IMR-90 (cell line): ENCODE results near the gene TPSAB1. TPM values are rescaled to one million over a fixed set of nuclear protein-coding genes. Genes with fewer than 3 reads are reported as not detected.

ENCODE experiments used
- ATAC-seq: fragments of 200-7000 bp; cut with Tn5 transposase; 2 replicates; pipeline ENCODE4 v1.9.1; 2020; ENCODE audit warnings: low read depth, mild to moderate bottlenecking, moderate library complexity
- BruUV-seq: library from RNA; stranded (reverse); fragments of 400-500 nt; replicated peaks from 2 replicates; lab custom pipeline; 2021; lab: Mats Ljungman, UMichigan
- CTCF ChIA-PET: fragments of 300-600 bp; formaldehyde crosslinking; extraction: SDS; loops from one replicate; lab custom pipeline; 2021; ENCODE audit warnings: antibody characterized with exemption; lab: Yijun Ruan, JAX
- POLR2A ChIA-PET: fragments of 300-600 bp; sonication (Branson Sonifier 250); formaldehyde crosslinking; loops from one replicate; lab custom pipeline; 2022; ENCODE audit warnings: antibody characterized with exemption; ENCODE audit not compliant: unreplicated experiment; lab: Charles Lee
- DNase-seq: peaks from one replicate; pipeline ENCODE4 v3.0.0; 2013
- H2AFZ ChIP-seq: replicated peaks from 2 replicates; pipeline ENCODE3; 2013; ENCODE audit warnings: low read length, mild to moderate bottlenecking; ENCODE audit not compliant: poor library complexity
- H2AK5ac ChIP-seq: 2 replicates; pipeline ENCODE4 v1.6.1; 2013; ENCODE audit warnings: low read depth, low read length, inconsistent platforms
- H2AK9ac ChIP-seq: replicated peaks from 2 replicates; pipeline ENCODE3; 2013; ENCODE audit warnings: mild to moderate bottlenecking, low read depth, low read length, moderate library complexity; ENCODE audit not compliant: poor library complexity
- H2BK120ac ChIP-seq: 2 replicates; pipeline ENCODE4 v1.6.1; 2013; ENCODE audit warnings: low read depth, low read length, inconsistent platforms
- H2BK15ac ChIP-seq: 3 replicates; pipeline ENCODE4 v1.6.1; 2013; ENCODE audit warnings: low read depth, low read length, inconsistent platforms
- H2BK20ac ChIP-seq: 2 replicates; pipeline ENCODE4 v1.6.1; 2013; ENCODE audit warnings: low read depth, mild to moderate bottlenecking, inconsistent platforms, low read length, moderate library complexity
- H2BK5ac ChIP-seq: 2 replicates; pipeline ENCODE4 v1.6.1; 2013; ENCODE audit warnings: mild to moderate bottlenecking, low read depth, low read length, inconsistent platforms; ENCODE audit not compliant: poor library complexity, severe bottlenecking
- H3K14ac ChIP-seq: replicated peaks from 2 replicates; pipeline ENCODE4 v1.6.1; 2013; ENCODE audit warnings: low read depth, low read length, inconsistent platforms
- H3K18ac ChIP-seq: 2 replicates; pipeline ENCODE4 v1.6.1; 2013; ENCODE audit warnings: low read depth, low read length, control low read depth
- H3K23ac ChIP-seq: 2 replicates; pipeline ENCODE4 v1.6.1; 2013; ENCODE audit warnings: low read depth, low read length, inconsistent platforms
- H3K27ac ChIP-seq: 2 replicates; pipeline ENCODE4 v1.5.1; 2013; ENCODE audit warnings: mild to moderate bottlenecking, control low read depth, low read length; ENCODE audit not compliant: insufficient read depth
- H3K27me3 ChIP-seq: 2 replicates; pipeline ENCODE4 v1.6.1; 2013; ENCODE audit warnings: low read length; ENCODE audit not compliant: control insufficient read depth, insufficient read depth
- H3K36me3 ChIP-seq: 2 replicates; pipeline ENCODE4 v1.6.1; 2013; ENCODE audit warnings: low read length, mixed read lengths; ENCODE audit not compliant: control insufficient read depth, insufficient read depth
- H3K4ac ChIP-seq: 2 replicates; pipeline ENCODE4 v1.6.1; 2013; ENCODE audit warnings: low read depth, low read length, inconsistent platforms
- H3K4me1 ChIP-seq: 2 replicates; pipeline ENCODE4 v1.6.1; 2013; ENCODE audit warnings: low read length, mixed read lengths; ENCODE audit not compliant: control insufficient read depth, insufficient read depth
- H3K4me2 ChIP-seq: 2 replicates; pipeline ENCODE4 v1.6.1; 2013; ENCODE audit warnings: low read depth, mild to moderate bottlenecking, control low read depth, low read length, moderate library complexity
- H3K4me3 ChIP-seq: 2 replicates; pipeline ENCODE4 v1.5.1; 2013; ENCODE audit warnings: low read depth, mild to moderate bottlenecking, control low read depth, low read length, moderate library complexity; ENCODE audit not compliant: insufficient read depth
- H3K56ac ChIP-seq: 2 replicates; pipeline ENCODE4 v1.6.1; 2013; ENCODE audit warnings: low read length, inconsistent platforms; ENCODE audit not compliant: insufficient read depth; ENCODE audit errors: extremely low read depth
- H3K79me1 ChIP-seq, 2 experiments: 2 replicates each; pipeline ENCODE4 v1.6.1; 2013; ENCODE audit warnings: low read length in 2 of 2, inconsistent platforms in 1 of 2, low read depth in 1 of 2
- H3K9ac ChIP-seq: 2 replicates; pipeline ENCODE4 v1.6.1; 2013; ENCODE audit warnings: low read depth, low read length, control low read depth
- H3K9me1 ChIP-seq: 2 replicates; pipeline ENCODE4 v1.6.1; 2013; ENCODE audit warnings: low read length, inconsistent platforms; ENCODE audit not compliant: insufficient read depth
- H3K9me3 ChIP-seq: 2 replicates; pipeline ENCODE4 v1.6.1; 2013; ENCODE audit warnings: low read length; ENCODE audit not compliant: control insufficient read depth, insufficient read depth
- H4K20me1 ChIP-seq: 2 replicates; pipeline ENCODE4 v1.6.1; 2013; ENCODE audit warnings: low read length, inconsistent platforms; ENCODE audit not compliant: insufficient read depth
- H4K5ac ChIP-seq: 2 replicates; pipeline ENCODE4 v1.6.1; 2013; ENCODE audit warnings: mild to moderate bottlenecking, low read depth, low read length, control low read depth
- H4K8ac ChIP-seq, 2 experiments: 2 replicates each; pipeline ENCODE4 v1.6.1; 2013; ENCODE audit warnings: low read depth in 2 of 2, low read length in 2 of 2, control low read depth in 1 of 2, inconsistent platforms in 1 of 2
- H4K91ac ChIP-seq: 2 replicates; pipeline ENCODE4 v1.6.1; 2013; ENCODE audit warnings: low read depth, low read length, inconsistent platforms; ENCODE audit not compliant: insufficient read depth
- BHLHE40 ChIP-seq: fragments of 150-350 bp; IDR thresholded peaks from 2 replicates; pipeline ENCODE4 v1.6.1; 2016; ENCODE audit warnings: mild to moderate bottlenecking, low read depth, low read length
- CTCF ChIP-seq: conservative IDR thresholded peaks from 2 replicates; pipeline ENCODE4 v1.5.1; 2012; ENCODE audit warnings: mild to moderate bottlenecking, low read depth, low read length, improper control_type of control experiment
- ELK1 ChIP-seq: fragments of 150-350 bp; IDR thresholded peaks from 2 replicates; pipeline ENCODE4 v1.6.1; 2016; ENCODE audit warnings: low read depth, mild to moderate bottlenecking, low read length, moderate library complexity, borderline replicate concordance
- FOS ChIP-seq: fragments of 150-350 bp; IDR thresholded peaks from 2 replicates; pipeline ENCODE4 v1.6.1; 2016; ENCODE audit warnings: low read depth, low read length
- MAZ ChIP-seq: IDR thresholded peaks from 2 replicates; pipeline ENCODE4 v1.6.1; 2012; ENCODE audit warnings: low read depth, mild to moderate bottlenecking, low read length, improper control_type of control experiment, moderate library complexity, borderline replicate concordance
- MXI1 ChIP-seq: IDR thresholded peaks from 2 replicates; pipeline ENCODE4 v1.6.1; 2012; ENCODE audit warnings: low read depth, mild to moderate bottlenecking, low read length, moderate library complexity, borderline replicate concordance
- NFE2L2 ChIP-seq: fragments of 150-350 bp; IDR thresholded peaks from 2 replicates; pipeline ENCODE4 v1.6.1; 2016; ENCODE audit warnings: low read depth, mild to moderate bottlenecking, low read length
- POLR2A ChIP-seq: IDR thresholded peaks from 2 replicates; pipeline ENCODE4 v1.6.1; 2012; ENCODE audit warnings: mild to moderate bottlenecking, low read depth, low read length
- RAD21 ChIP-seq: IDR thresholded peaks from 2 replicates; pipeline ENCODE4 v1.6.1; 2012; ENCODE audit warnings: low read length, improper control_type of control experiment
- RCOR1 ChIP-seq: IDR thresholded peaks from 2 replicates; pipeline ENCODE4 v1.6.1; 2012; ENCODE audit warnings: mild to moderate bottlenecking, low read length, improper control_type of control experiment; ENCODE audit not compliant: insufficient replicate concordance
- SMC3 ChIP-seq: fragments of 150-350 bp; IDR thresholded peaks from 2 replicates; pipeline ENCODE4 v1.6.1; 2016; ENCODE audit warnings: low read depth, mild to moderate bottlenecking, antibody characterized with exemption, low read length, moderate library complexity
- USF2 ChIP-seq: fragments of 150-350 bp; IDR thresholded peaks from 2 replicates; pipeline ENCODE4 v1.6.1; 2017; ENCODE audit warnings: mild to moderate bottlenecking, antibody characterized with exemption, low read length, low read depth
- WGBS, 2 experiments: methylation state at CpG; one replicate each; pipeline versions ENCODE4 v1.1.5 to v1.1.7; 2013; ENCODE audit warnings: missing lambda C conversion rate in 2 of 2; ENCODE audit not compliant: insufficient read length in 1 of 2; ENCODE audit errors: extremely low coverage in 2 of 2; 5-methylcytosine and 5-hydroxymethylcytosine counted together
- dilution Hi-C: fragments of 300-500 bp; cut with HindIII; formaldehyde crosslinking; loops from one replicate; pipeline ENCODE4 v1.14.3; 2018; ENCODE audit warnings: low sequenced_read_pairs; ENCODE audit not compliant: unreplicated experiment
- in situ Hi-C: fragments of 300-500 bp; cut with MboI; formaldehyde crosslinking; loops from 3 replicates; pipeline ENCODE4 v1.14.3; 2019; ENCODE audit warnings: low sequenced_read_pairs, inconsistent platforms, mixed read lengths
- intact Hi-C: fragments of 100-400 bp; cut with micrococcal nuclease; formaldehyde crosslinking; loops from 2 replicates; pipeline ENCODE4 v1.10.0; 2022
- polyA plus RNA-seq, 3 experiments: library from polyadenylated mRNA; depleted of rRNA; stranded (reverse); fragments of >200 nt; gene quantifications; 2 replicates each; pipeline ENCODE4 v1.2.3, GENCODE V29; 2012; ENCODE audit warnings: low replicate concordance in 1 of 3
- total RNA-seq: library from RNA; depleted of rRNA; stranded (reverse); fragments of >200 nt; gene quantifications from 2 replicates; pipeline ENCODE4 v1.2.3, GENCODE V29; 2012

The TPSAB1 gene
- total and polyA plus RNA-seq, 2 of the 4 experiments (the other 2 are of a cell fraction): not detected

DNA sequence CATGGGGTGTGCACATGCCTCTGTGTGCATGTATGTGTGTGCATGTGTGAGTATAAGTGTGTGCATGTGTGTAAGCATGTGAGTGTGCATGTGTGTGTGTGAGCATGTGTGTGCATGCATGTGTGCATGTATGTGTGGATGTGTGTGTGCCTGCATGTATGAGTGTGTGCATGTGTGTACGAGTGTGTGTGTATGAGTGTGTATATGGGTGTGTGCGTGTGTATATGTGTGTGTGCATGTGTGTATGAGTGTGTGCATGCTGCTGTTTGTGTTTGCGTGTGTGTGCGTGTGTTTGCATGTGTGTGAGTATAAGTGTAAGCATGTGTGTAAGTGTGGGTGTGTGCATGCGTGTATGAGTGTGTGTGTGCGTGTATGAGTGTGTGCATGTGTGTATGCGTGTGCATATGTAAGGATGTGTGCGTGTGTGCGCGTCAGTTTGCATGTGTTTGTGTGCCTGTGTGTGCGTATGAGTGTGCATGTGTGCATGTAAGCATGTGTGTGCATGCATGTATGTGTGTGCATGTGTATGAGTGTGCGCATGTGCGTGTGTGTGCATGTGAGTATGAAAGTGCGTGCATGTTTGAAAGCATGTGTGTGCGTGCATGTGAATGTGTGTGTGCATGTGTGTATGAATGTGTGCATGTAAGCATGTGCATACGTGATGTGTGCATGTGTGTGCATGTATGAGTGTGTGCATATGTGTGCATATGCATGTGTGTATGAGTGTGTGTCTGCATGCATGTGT lies 24.0 kb downstream of the TPSAB1 start:
- TF ChIP-seq MXI1: no peak
- no peak for TF ChIP-seq CTCF
- no peak for TF ChIP-seq SMC3
- TF ChIP-seq ELK1: no peak
- no peak for TF ChIP-seq RCOR1
- no peak for TF ChIP-seq BHLHE40
- TF ChIP-seq POLR2A: no peak
- TF ChIP-seq RAD21: no peak
- TF ChIP-seq NFE2L2: no peak
- TF ChIP-seq USF2: no peak
- TF ChIP-seq FOS: no peak
- no peak for TF ChIP-seq MAZ
- H4K91ac ChIP-seq: no peak overlapping the region
- H3K4me2 ChIP-seq: no peak overlapping the region
- no TSS peak for BruUV-seq
- H3K4me3 ChIP-seq: no peak overlapping the region
- no peak for ATAC-seq
- no peaks in the 10 kb centered on the region; the same call in 1 of the 2 replicates for H4K20me1 ChIP-seq
- DNase-seq: no peak
- peaks cover 4% of the 10 kb centered on the region; the same call in 1 of the 2 replicates for H3K9me1 ChIP-seq
- in situ Hi-C loops (no loop called here), dilution Hi-C loops (no loop called here), intact Hi-C loops (no loop called here)
- H2AK9ac ChIP-seq: no peak overlapping the region
- H3K27me3 ChIP-seq: peaks cover 38% of the 10 kb centered on the region
- no peak overlapping the region for H2BK5ac ChIP-seq
- no peaks in the 10 kb centered on the region for H3K4me1 ChIP-seq
- no peaks in the 10 kb centered on the region for H3K79me1 ChIP-seq
- ChIA-PET CTCF (no interaction called here), POLR2A (no interaction called here)
- no peaks in the 10 kb centered on the region for H3K9me3 ChIP-seq
- H2BK15ac ChIP-seq: no peak overlapping the region
- no peak overlapping the region for H4K5ac ChIP-seq
- H2BK20ac ChIP-seq: no peak overlapping the region
- H4K8ac ChIP-seq: no peak overlapping the region
- H3K23ac ChIP-seq: no peak overlapping the region
- no peak overlapping the region for H3K9ac ChIP-seq
- no peak overlapping the region for H3K27ac ChIP-seq
- H3K36me3 ChIP-seq: no peaks in the 10 kb centered on the region
- H3K18ac ChIP-seq: no peak overlapping the region
- 91% methylated on average over 13 of the region's 16 CpGs; no CpG with 5 or more reads in 1 of the 2 experiments for WGBS, 2 experiments
- H2AFZ ChIP-seq: no peak overlapping the region
- H3K4ac ChIP-seq: no peak overlapping the region
- no peak overlapping the region for H3K14ac ChIP-seq
- no peak overlapping the region for H2BK120ac ChIP-seq
- H3K56ac ChIP-seq: no peak overlapping the region
- H2AK5ac ChIP-seq: no peak overlapping the region
